Measurements from ENCODE around the gene SLCO2A1.

- TF ChIP-seq CTCF (IDR thresholded peaks at IDR 0.05) (no peak), POLR2A (IDR thresholded peaks at IDR 0.05) (no peak)
Observed at GRCh38 chr3:134078169-134078831, 48.6 kb upstream of the SLCO2A1 start.
